ENCODE data around the gene PHF20. TPM values are rescaled to one million over a fixed set of nuclear protein-coding genes. Genes with fewer than 3 reads are reported as not detected.

The PHF20 gene
- polyA plus RNA-seq, 3 donors from 2014 or later = 92.6 to 140 (median 112) TPM

- Mint-ChIP-seq H3K27ac (peak overlapping the region; percentile 26 to 76 (median 58)), H3K4me1 (peaks cover 65 to 75% of the 10 kb centered on the region in 2 donors)
- DNase-seq = no peak
Observed at GRCh38 chr20:35732644-35732982, 39.2 kb upstream of the PHF20 start.

GRCh38 chr20:35734374-35734773 lies 37.4 kb upstream of the PHF20 start:
- DNase-seq = no peak
- peaks cover 78 to 88% of the 10 kb centered on the region in 2 donors for H3K4me1 Mint-ChIP-seq
- peaks cover 38 to 60% (median 40%) of the 10 kb centered on the region in 3 donors for H3K36me3 Mint-ChIP-seq
- H3K27me3 Mint-ChIP-seq (ENCODE audit: low read depth in 3 of 3) = peaks cover 10 to 34% (median 27%) of the 10 kb centered on the region in 3 donors
- peak overlapping the region; percentile 5 to 63 (median 51) for H3K4me3 Mint-ChIP-seq
- no peaks in the 10 kb centered on the region for H3K9me3 Mint-ChIP-seq
- peak overlapping the region in 5 of 6 donors; percentile 3 to 71 (median 59) for H3K27ac Mint-ChIP-seq

More at GRCh38 chr20:35732644-35732982, 39.2 kb upstream of the PHF20 start:
- Mint-ChIP-seq H3K9me3 (no peaks in the 10 kb centered on the region), H3K36me3 (peaks cover 27 to 49% (median 28%) of the 10 kb centered on the region in 3 donors), H3K27me3 (ENCODE audit: low read depth in 3 of 3) (peaks cover 13 to 30% (median 28%) of the 10 kb centered on the region in 3 donors), H3K4me3 (peak overlapping the region in 4 of 5 donors; percentile 44 to 63 (median 50))

GRCh38 chr20:35734777-35735649 lies 36.8 kb upstream of the PHF20 start:
- Mint-ChIP-seq H3K27me3 (ENCODE audit: low read depth in 3 of 3) (peaks cover 8 to 38% (median 24%) of the 10 kb centered on the region in 3 donors), H3K27ac (peak overlapping the region in 4 of 6 donors; percentile 3 to 71 (median 59))
- no peak for DNase-seq

GRCh38 chr20:35735826-35736470 lies 35.9 kb upstream of the PHF20 start:
- H3K4me3 Mint-ChIP-seq = peak overlapping the region; percentile 34 to 75 (median 53)
- H3K36me3 Mint-ChIP-seq = peaks cover 45 to 63% (median 47%) of the 10 kb centered on the region in 3 donors

More at GRCh38 chr20:35734777-35735649, 36.8 kb upstream of the PHF20 start:
- peak overlapping the region; percentile 34 to 75 (median 55) for H3K4me3 Mint-ChIP-seq
- peaks cover 41 to 63% (median 44%) of the 10 kb centered on the region in 3 donors for H3K36me3 Mint-ChIP-seq
- H3K4me1 Mint-ChIP-seq = peaks cover 79 to 88% of the 10 kb centered on the region in 2 donors
- H3K9me3 Mint-ChIP-seq = no peaks in the 10 kb centered on the region

GRCh38 chr20:35737865-35738333 lies 33.9 kb upstream of the PHF20 start:
- H3K4me3 Mint-ChIP-seq = peak overlapping the region; percentile 60 to 75 (median 68)
- peaks cover 19 to 55% (median 30%) of the 10 kb centered on the region in 3 donors for H3K27me3 Mint-ChIP-seq (ENCODE audit: low read depth in 3 of 3)
- no peaks in the 10 kb centered on the region for H3K9me3 Mint-ChIP-seq
- peaks cover 69 to 79% of the 10 kb centered on the region in 2 donors for H3K4me1 Mint-ChIP-seq
- peaks cover 43 to 52% (median 48%) of the 10 kb centered on the region in 3 donors for H3K36me3 Mint-ChIP-seq
- peak overlapping the region; percentile 59 to 99 (median 82) for H3K27ac Mint-ChIP-seq
- peak in 2 of 3 donors; percentile 10 to 15 for DNase-seq

More at GRCh38 chr20:35735826-35736470, 35.9 kb upstream of the PHF20 start:
- Mint-ChIP-seq H3K27ac (peak overlapping the region; percentile 50 to 66 (median 59)), H3K9me3 (no peaks in the 10 kb centered on the region), H3K4me1 (peaks cover 79 to 86% of the 10 kb centered on the region in 2 donors), H3K27me3 (ENCODE audit: low read depth in 3 of 3) (peaks cover 7 to 45% (median 24%) of the 10 kb centered on the region in 3 donors)
- DNase-seq = peak in 1 of 3 donors; percentile 6

GRCh38 chr20:35738410-35739179 lies 33.2 kb upstream of the PHF20 start:
- Mint-ChIP-seq H3K4me1 (peaks cover 69 to 79% of the 10 kb centered on the region in 2 donors), H3K4me3 (peak overlapping the region; percentile 60 to 75 (median 68)), H3K27ac (peak overlapping the region; percentile 59 to 99 (median 82)), H3K27me3 (ENCODE audit: low read depth in 3 of 3) (peaks cover 21 to 50% (median 25%) of the 10 kb centered on the region in 3 donors), H3K9me3 (no peaks in the 10 kb centered on the region), H3K36me3 (peaks cover 43 to 49% (median 46%) of the 10 kb centered on the region in 3 donors)
- peak in 1 of 3 donors; percentile 9 for DNase-seq

- H3K27me3 Mint-ChIP-seq (ENCODE audit: low read depth in 3 of 3) = peaks cover 17 to 46% (median 29%) of the 10 kb centered on the region in 3 donors
- H3K4me1 Mint-ChIP-seq = peaks cover 68 to 78% of the 10 kb centered on the region in 2 donors
- peak; percentile 13 to 37 (median 30) for DNase-seq
- H3K9me3 Mint-ChIP-seq = no peaks in the 10 kb centered on the region
- H3K36me3 Mint-ChIP-seq = peaks cover 39 to 41% (median 40%) of the 10 kb centered on the region in 3 donors
- H3K4me3 Mint-ChIP-seq = peak overlapping the region; percentile 97 to 100 (median 99)
- H3K27ac Mint-ChIP-seq = peak overlapping the region; percentile 91 to 100 (median 98)
Observed at GRCh38 chr20:35739294-35740163, 32.3 kb upstream of the PHF20 start.

- peak within 1 kb of the TSS; percentile 97 to 100 (median 99) for H3K4me3 Mint-ChIP-seq
- DNase-seq = peak; percentile 99 to 100 (median 100)
- peaks cover 52 to 58% of the 10 kb centered on the region in 2 donors for H3K4me1 Mint-ChIP-seq
- H3K36me3 Mint-ChIP-seq = peaks cover 29 to 32% (median 30%) of the 10 kb centered on the region in 3 donors
- no peaks in the 10 kb centered on the region for H3K9me3 Mint-ChIP-seq
- peak within 1 kb of the TSS; percentile 97 to 100 (median 100) for H3K27ac Mint-ChIP-seq
- peaks cover 16 to 40% (median 26%) of the 10 kb centered on the region in 3 donors for H3K27me3 Mint-ChIP-seq (ENCODE audit: low read depth in 3 of 3)
Observed at GRCh38 chr20:35741892-35742740, 29.7 kb upstream of the PHF20 start, which contains the start of gene RBM39. TSS of gene RBM39 (minus strand) at chr20:35742260. CDS start at chr20:35740874, 1,386 bp downstream.

GRCh38 chr20:35742741-35743523 lies 28.9 kb upstream of the PHF20 start:
- Mint-ChIP-seq H3K27me3 (ENCODE audit: low read depth in 3 of 3) (peaks cover 16 to 34% (median 24%) of the 10 kb centered on the region in 3 donors), H3K36me3 (peaks cover 29 to 32% (median 30%) of the 10 kb centered on the region in 3 donors), H3K9me3 (no peaks in the 10 kb centered on the region), H3K27ac (peak overlapping the region; percentile 97 to 100 (median 100)), H3K4me1 (peaks cover 49 to 56% of the 10 kb centered on the region in 2 donors), H3K4me3 (peak overlapping the region; percentile 97 to 100 (median 99))
- peak; percentile 36 to 46 (median 38) for DNase-seq

- peaks cover 20 to 22% (median 21%) of the 10 kb centered on the region in 3 donors for H3K36me3 Mint-ChIP-seq
- peak overlapping the region; percentile 97 to 100 (median 100) for H3K27ac Mint-ChIP-seq
- peak overlapping the region; percentile 97 to 100 (median 99) for H3K4me3 Mint-ChIP-seq
- H3K4me1 Mint-ChIP-seq = peaks cover 39 to 47% of the 10 kb centered on the region in 2 donors
- H3K27me3 Mint-ChIP-seq (ENCODE audit: low read depth in 3 of 3) = peaks cover 16 to 34% (median 18%) of the 10 kb centered on the region in 3 donors
- no peaks in the 10 kb centered on the region for H3K9me3 Mint-ChIP-seq
- DNase-seq = peak; percentile 35 to 39 (median 36)
Observed at GRCh38 chr20:35743693-35744491, 27.9 kb upstream of the PHF20 start.

All from immature natural killer cell (primary cell).